IMR-90 (cell line): ENCODE measurements around the gene TMEM92. TPM values are rescaled to one million over a fixed set of nuclear protein-coding genes. Genes with fewer than 3 reads are reported as not detected.

Experiments
- ATAC-seq: fragments of 200-7000 bp; cut with Tn5 transposase; 2 replicates; pipeline ENCODE4 v1.9.1; 2020; ENCODE audit warnings: low read depth, mild to moderate bottlenecking, moderate library complexity
- BruUV-seq: library from RNA; stranded (reverse); fragments of 400-500 nt; replicated peaks from 2 replicates; lab custom pipeline; 2021; lab: Mats Ljungman, UMichigan
- CTCF ChIA-PET: fragments of 300-600 bp; formaldehyde crosslinking; extraction: SDS; loops from one replicate; lab custom pipeline; 2021; ENCODE audit warnings: antibody characterized with exemption; lab: Yijun Ruan, JAX
- POLR2A ChIA-PET: fragments of 300-600 bp; sonication (Branson Sonifier 250); formaldehyde crosslinking; loops from one replicate; lab custom pipeline; 2022; ENCODE audit warnings: antibody characterized with exemption; ENCODE audit not compliant: unreplicated experiment; lab: Charles Lee
- DNase-seq: peaks from one replicate; pipeline ENCODE4 v3.0.0; 2013
- H2AFZ ChIP-seq: replicated peaks from 2 replicates; pipeline ENCODE3; 2013; ENCODE audit warnings: low read length, mild to moderate bottlenecking; ENCODE audit not compliant: poor library complexity
- H2AK5ac ChIP-seq: 2 replicates; pipeline ENCODE4 v1.6.1; 2013; ENCODE audit warnings: low read depth, low read length, inconsistent platforms
- H2AK9ac ChIP-seq: replicated peaks from 2 replicates; pipeline ENCODE3; 2013; ENCODE audit warnings: mild to moderate bottlenecking, low read depth, low read length, moderate library complexity; ENCODE audit not compliant: poor library complexity
- H2BK120ac ChIP-seq: 2 replicates; pipeline ENCODE4 v1.6.1; 2013; ENCODE audit warnings: low read depth, low read length, inconsistent platforms
- H2BK15ac ChIP-seq: 3 replicates; pipeline ENCODE4 v1.6.1; 2013; ENCODE audit warnings: low read depth, low read length, inconsistent platforms
- H2BK20ac ChIP-seq: 2 replicates; pipeline ENCODE4 v1.6.1; 2013; ENCODE audit warnings: low read depth, mild to moderate bottlenecking, inconsistent platforms, low read length, moderate library complexity
- H2BK5ac ChIP-seq: 2 replicates; pipeline ENCODE4 v1.6.1; 2013; ENCODE audit warnings: mild to moderate bottlenecking, low read depth, low read length, inconsistent platforms; ENCODE audit not compliant: poor library complexity, severe bottlenecking
- H3K14ac ChIP-seq: replicated peaks from 2 replicates; pipeline ENCODE4 v1.6.1; 2013; ENCODE audit warnings: low read depth, low read length, inconsistent platforms
- H3K18ac ChIP-seq: 2 replicates; pipeline ENCODE4 v1.6.1; 2013; ENCODE audit warnings: low read depth, low read length, control low read depth
- H3K23ac ChIP-seq: 2 replicates; pipeline ENCODE4 v1.6.1; 2013; ENCODE audit warnings: low read depth, low read length, inconsistent platforms
- H3K27ac ChIP-seq: 2 replicates; pipeline ENCODE4 v1.5.1; 2013; ENCODE audit warnings: mild to moderate bottlenecking, control low read depth, low read length; ENCODE audit not compliant: insufficient read depth
- H3K27me3 ChIP-seq: 2 replicates; pipeline ENCODE4 v1.6.1; 2013; ENCODE audit warnings: low read length; ENCODE audit not compliant: control insufficient read depth, insufficient read depth
- H3K36me3 ChIP-seq: 2 replicates; pipeline ENCODE4 v1.6.1; 2013; ENCODE audit warnings: low read length, mixed read lengths; ENCODE audit not compliant: control insufficient read depth, insufficient read depth
- H3K4ac ChIP-seq: 2 replicates; pipeline ENCODE4 v1.6.1; 2013; ENCODE audit warnings: low read depth, low read length, inconsistent platforms
- H3K4me1 ChIP-seq: 2 replicates; pipeline ENCODE4 v1.6.1; 2013; ENCODE audit warnings: low read length, mixed read lengths; ENCODE audit not compliant: control insufficient read depth, insufficient read depth
- H3K4me2 ChIP-seq: 2 replicates; pipeline ENCODE4 v1.6.1; 2013; ENCODE audit warnings: low read depth, mild to moderate bottlenecking, control low read depth, low read length, moderate library complexity
- H3K4me3 ChIP-seq: 2 replicates; pipeline ENCODE4 v1.5.1; 2013; ENCODE audit warnings: low read depth, mild to moderate bottlenecking, control low read depth, low read length, moderate library complexity; ENCODE audit not compliant: insufficient read depth
- H3K56ac ChIP-seq: 2 replicates; pipeline ENCODE4 v1.6.1; 2013; ENCODE audit warnings: low read length, inconsistent platforms; ENCODE audit not compliant: insufficient read depth; ENCODE audit errors: extremely low read depth
- H3K79me1 ChIP-seq, 2 experiments: 2 replicates each; pipeline ENCODE4 v1.6.1; 2013; ENCODE audit warnings: low read length in 2 of 2, inconsistent platforms in 1 of 2, low read depth in 1 of 2
- H3K9ac ChIP-seq: 2 replicates; pipeline ENCODE4 v1.6.1; 2013; ENCODE audit warnings: low read depth, low read length, control low read depth
- H3K9me1 ChIP-seq: 2 replicates; pipeline ENCODE4 v1.6.1; 2013; ENCODE audit warnings: low read length, inconsistent platforms; ENCODE audit not compliant: insufficient read depth
- H3K9me3 ChIP-seq: 2 replicates; pipeline ENCODE4 v1.6.1; 2013; ENCODE audit warnings: low read length; ENCODE audit not compliant: control insufficient read depth, insufficient read depth
- H4K20me1 ChIP-seq: 2 replicates; pipeline ENCODE4 v1.6.1; 2013; ENCODE audit warnings: low read length, inconsistent platforms; ENCODE audit not compliant: insufficient read depth
- H4K5ac ChIP-seq: 2 replicates; pipeline ENCODE4 v1.6.1; 2013; ENCODE audit warnings: mild to moderate bottlenecking, low read depth, low read length, control low read depth
- H4K8ac ChIP-seq, 2 experiments: 2 replicates each; pipeline ENCODE4 v1.6.1; 2013; ENCODE audit warnings: low read depth in 2 of 2, low read length in 2 of 2, control low read depth in 1 of 2, inconsistent platforms in 1 of 2
- H4K91ac ChIP-seq: 2 replicates; pipeline ENCODE4 v1.6.1; 2013; ENCODE audit warnings: low read depth, low read length, inconsistent platforms; ENCODE audit not compliant: insufficient read depth
- FOS ChIP-seq: fragments of 150-350 bp; IDR thresholded peaks from 2 replicates; pipeline ENCODE4 v1.6.1; 2016; ENCODE audit warnings: low read depth, low read length
- POLR2A ChIP-seq: IDR thresholded peaks from 2 replicates; pipeline ENCODE4 v1.6.1; 2012; ENCODE audit warnings: mild to moderate bottlenecking, low read depth, low read length
- RCOR1 ChIP-seq: IDR thresholded peaks from 2 replicates; pipeline ENCODE4 v1.6.1; 2012; ENCODE audit warnings: mild to moderate bottlenecking, low read length, improper control_type of control experiment; ENCODE audit not compliant: insufficient replicate concordance
- RFX5 ChIP-seq: IDR thresholded peaks from 2 replicates; pipeline ENCODE4 v1.8.0; 2012; ENCODE audit warnings: low read depth, mild to moderate bottlenecking, low read length, moderate library complexity
- SMC3 ChIP-seq: fragments of 150-350 bp; IDR thresholded peaks from 2 replicates; pipeline ENCODE4 v1.6.1; 2016; ENCODE audit warnings: low read depth, mild to moderate bottlenecking, antibody characterized with exemption, low read length, moderate library complexity
- WGBS, 2 experiments: methylation state at CpG; one replicate each; pipeline versions ENCODE4 v1.1.5 to v1.1.7; 2013; ENCODE audit warnings: missing lambda C conversion rate in 2 of 2; ENCODE audit not compliant: insufficient read length in 1 of 2; ENCODE audit errors: extremely low coverage in 2 of 2; 5-methylcytosine and 5-hydroxymethylcytosine counted together
- dilution Hi-C: fragments of 300-500 bp; cut with HindIII; formaldehyde crosslinking; loops from one replicate; pipeline ENCODE4 v1.14.3; 2018; ENCODE audit warnings: low sequenced_read_pairs; ENCODE audit not compliant: unreplicated experiment
- in situ Hi-C: fragments of 300-500 bp; cut with MboI; formaldehyde crosslinking; loops from 3 replicates; pipeline ENCODE4 v1.14.3; 2019; ENCODE audit warnings: low sequenced_read_pairs, inconsistent platforms, mixed read lengths
- intact Hi-C: fragments of 100-400 bp; cut with micrococcal nuclease; formaldehyde crosslinking; loops from 2 replicates; pipeline ENCODE4 v1.10.0; 2022
- microRNA-seq, 2 experiments: library from miRNA; stranded (forward) in 1 of 2; unstranded in 1 of 2; fragments of 10-50 nt in 1 of 2; fragments of <30 nt in 1 of 2; gene quantifications in 1 of 2; microRNA quantifications in 1 of 2; one replicate each; pipeline versions ENCODE3 to v1.1.0; 2013 to 2020; ENCODE audit not compliant: insufficient read depth in 1 of 2, insufficient read length in 1 of 2, unreplicated experiment in 1 of 2
- polyA plus RNA-seq, 3 experiments: library from polyadenylated mRNA; depleted of rRNA; stranded (reverse); fragments of >200 nt; gene quantifications; 2 replicates each; pipeline ENCODE4 v1.2.3, GENCODE V29; 2012; ENCODE audit warnings: low replicate concordance in 1 of 3
- small RNA-seq, 5 experiments: library from RNA; depleted of rRNA; stranded (forward); fragments of <200 nt; gene quantifications; one replicate each; pipeline ENCODE3, GENCODE V24; 2012
- total RNA-seq: library from RNA; depleted of rRNA; stranded (reverse); fragments of >200 nt; gene quantifications from 2 replicates; pipeline ENCODE4 v1.2.3, GENCODE V29; 2012; rRNA removed
- TF ChIP-seq, protein P1 (sequence below): fragments of 150-350 bp; IDR thresholded peaks from 2 replicates; pipeline ENCODE4 v1.6.1; 2016; ENCODE audit warnings: low read depth, mild to moderate bottlenecking, low read length, moderate library complexity, borderline replicate concordance

Gene TMEM92
- total and polyA plus RNA-seq, 2 of the 4 experiments (the other 2 are of a cell fraction) = 0.18 to 1.7 TPM

DNA sequence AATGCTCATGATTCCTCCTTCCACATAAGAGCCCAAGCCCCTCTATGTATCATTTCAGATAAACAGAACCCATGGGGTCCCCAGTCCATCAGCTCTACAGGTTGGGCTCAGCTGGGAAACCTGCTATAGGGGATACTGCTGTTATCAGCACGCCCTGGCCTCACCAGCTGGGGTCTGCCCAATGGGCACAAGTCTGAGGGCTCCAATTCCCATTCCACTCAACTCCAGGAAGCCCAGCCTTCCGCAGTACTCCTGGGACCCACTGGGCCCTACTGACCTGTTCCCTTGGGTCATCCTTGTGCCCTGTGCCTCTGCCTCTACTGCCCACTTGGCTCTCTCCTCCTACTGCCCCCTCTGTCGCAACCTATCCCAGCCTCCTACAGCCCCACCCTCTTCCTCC is 55.5 kb downstream of the TMEM92 start (continued):
- no peak for TF ChIP-seq RCOR1

DNA sequence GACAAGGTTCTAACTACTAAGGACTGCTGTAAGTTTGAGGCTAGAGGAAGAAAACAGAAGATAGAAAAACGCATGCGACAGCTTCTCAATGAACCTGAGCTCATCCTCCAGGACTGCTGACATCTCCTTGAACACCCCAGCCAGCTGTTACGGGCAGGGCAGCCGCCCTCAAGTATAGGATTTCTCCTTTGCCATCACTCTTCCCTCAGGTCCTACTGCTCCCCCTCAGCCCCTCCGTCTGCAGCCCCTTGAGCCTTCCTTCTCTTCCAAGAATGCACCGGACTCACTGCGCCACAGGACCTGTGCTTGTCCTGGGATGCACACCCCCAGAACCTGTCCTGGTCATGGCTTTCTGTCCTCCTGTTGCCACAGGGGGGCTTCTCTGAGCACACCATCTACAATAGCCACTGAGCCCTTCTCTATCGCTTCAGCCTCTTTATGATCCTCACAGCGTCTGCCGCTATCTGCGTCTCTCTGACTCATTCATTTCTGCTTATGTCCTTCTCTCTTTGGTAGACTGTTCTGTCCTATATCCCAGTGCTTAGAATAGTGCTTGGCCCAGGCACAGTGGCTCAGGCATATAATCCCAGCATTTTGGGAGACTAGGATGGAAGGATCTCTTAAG is 56.0 kb downstream of the TMEM92 start:
- POLR2A ChIA-PET = no interaction called here
- no TSS peak for BruUV-seq

More for the DNA sequence above, 56.0 kb downstream of the TMEM92 start:
- H3K27ac ChIP-seq = no peak overlapping the region
- no peak overlapping the region for H3K23ac ChIP-seq
- no peak overlapping the region for H3K9ac ChIP-seq
- no peak overlapping the region for H4K91ac ChIP-seq
- H3K4me1 ChIP-seq = no peaks in the 10 kb centered on the region; the same call in 1 of the 2 replicates
- no peak overlapping the region for H4K8ac ChIP-seq
- no peak overlapping the region for H2BK120ac ChIP-seq
- H3K4me2 ChIP-seq = no peak overlapping the region
- H2BK20ac ChIP-seq = no peak overlapping the region
- TF ChIP-seq, protein P1, sequence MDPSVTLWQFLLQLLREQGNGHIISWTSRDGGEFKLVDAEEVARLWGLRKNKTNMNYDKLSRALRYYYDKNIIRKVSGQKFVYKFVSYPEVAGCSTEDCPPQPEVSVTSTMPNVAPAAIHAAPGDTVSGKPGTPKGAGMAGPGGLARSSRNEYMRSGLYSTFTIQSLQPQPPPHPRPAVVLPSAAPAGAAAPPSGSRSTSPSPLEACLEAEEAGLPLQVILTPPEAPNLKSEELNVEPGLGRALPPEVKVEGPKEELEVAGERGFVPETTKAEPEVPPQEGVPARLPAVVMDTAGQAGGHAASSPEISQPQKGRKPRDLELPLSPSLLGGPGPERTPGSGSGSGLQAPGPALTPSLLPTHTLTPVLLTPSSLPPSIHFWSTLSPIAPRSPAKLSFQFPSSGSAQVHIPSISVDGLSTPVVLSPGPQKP = no peak
- TF ChIP-seq RFX5 (no peak), FOS (no peak), POLR2A (no peak), SMC3 (no peak)
- H3K27me3 ChIP-seq = no peaks in the 10 kb centered on the region
- 100% methylated on average over 3 of the region's 11 CpGs; no CpG with 5 or more reads in 1 of the 2 experiments for WGBS, 2 experiments
- ATAC-seq = no peak
- no peaks in the 10 kb centered on the region for H4K20me1 ChIP-seq
- H3K36me3 ChIP-seq = no peaks in the 10 kb centered on the region
- H3K4ac ChIP-seq = no peak overlapping the region
- H2AK9ac ChIP-seq = no peak overlapping the region
- no peak overlapping the region for H4K5ac ChIP-seq
- H3K9me3 ChIP-seq = no peaks in the 10 kb centered on the region
- no peak overlapping the region for H2AFZ ChIP-seq
- no peak overlapping the region for H2BK5ac ChIP-seq
- H3K9me1 ChIP-seq = peaks cover 4% of the 10 kb centered on the region
- DNase-seq = no peak
- H3K79me1 ChIP-seq = no peaks in the 10 kb centered on the region
- no peak overlapping the region for H3K56ac ChIP-seq
- CTCF ChIA-PET = no interaction called here
- no peak overlapping the region for H3K4me3 ChIP-seq
- dilution Hi-C loops (no loop called here), in situ Hi-C loops (no loop called here), intact Hi-C loops (no loop called here)
- H2BK15ac ChIP-seq = no peak overlapping the region
- no peak overlapping the region for H3K14ac ChIP-seq
- no peak overlapping the region for H2AK5ac ChIP-seq
- no peak overlapping the region for H3K18ac ChIP-seq

Small RNA genes lying within 50 kb of the gene (microRNA-seq; reads per million reads assigned to microRNA genes)
- gene SUMO2P7 (ENCODE audit: insufficient read depth, insufficient read length) = not detected

Small RNA genes lying within 50 kb of the gene (small RNA-seq; reads per million reads assigned to genes)
- gene SUMO2P7 = 0 reads per million in 5 experiments

Other genes starting within 250 kb of the TMEM92 start
- 78.0 and 80.0 TPM in 2 replicates for gene ITGA3, start 218.4 kb upstream of the TMEM92 start, total RNA-seq
- gene ITGA3, start 218.4 kb upstream of the TMEM92 start, polyA plus RNA-seq (2012; rRNA removed) = 202 and 213 TPM in 2 replicates
- 26.7 and 38.0 TPM in 2 replicates for gene PDK2, start 179.1 kb upstream of the TMEM92 start, total RNA-seq
- gene PDK2, start 179.1 kb upstream of the TMEM92 start, polyA plus RNA-seq (2012; rRNA removed) = 104 and 113 TPM in 2 replicates
- gene SAMD14, start 144.3 kb upstream of the TMEM92 start, total RNA-seq = 1.4 TPM in 2 replicates
- 6.2 and 6.7 TPM in 2 replicates for gene SAMD14, start 144.3 kb upstream of the TMEM92 start, polyA plus RNA-seq (2012; rRNA removed)
- gene PPP1R9B, start 123.8 kb upstream of the TMEM92 start, total RNA-seq = 28.0 and 38.6 TPM in 2 replicates
- gene PPP1R9B, start 123.8 kb upstream of the TMEM92 start, polyA plus RNA-seq (2012; rRNA removed) = 23.0 and 25.8 TPM in 2 replicates
- not detected in 2 replicates for gene SGCA, start 108.5 kb upstream of the TMEM92 start, total RNA-seq
- 0.19 and 0.55 TPM in 2 replicates for gene SGCA, start 108.5 kb upstream of the TMEM92 start, polyA plus RNA-seq (2012; rRNA removed)
- gene COL1A1, start 72.8 kb upstream of the TMEM92 start, total RNA-seq = 1,825 and 2,180 TPM in 2 replicates
- gene COL1A1, start 72.8 kb upstream of the TMEM92 start, polyA plus RNA-seq (2012; rRNA removed) = 4,117 and 4,350 TPM in 2 replicates
- 31.9 and 35.0 TPM in 2 replicates for gene XYLT2, start 71.7 kb downstream of the TMEM92 start, total RNA-seq
- gene XYLT2, start 71.7 kb downstream of the TMEM92 start, polyA plus RNA-seq (2012; rRNA removed) = 27.7 and 35.7 TPM in 2 replicates
- gene MRPL27, start 98.7 kb downstream of the TMEM92 start, total RNA-seq = 152 and 202 TPM in 2 replicates
- gene MRPL27, start 98.7 kb downstream of the TMEM92 start, polyA plus RNA-seq (2012; rRNA removed) = 156 and 176 TPM in 2 replicates
- gene EME1, start 98.8 kb downstream of the TMEM92 start, total RNA-seq = 8.9 and 9.1 TPM in 2 replicates
- gene EME1, start 98.8 kb downstream of the TMEM92 start, polyA plus RNA-seq (2012; rRNA removed) = 9.4 and 10.1 TPM in 2 replicates
- 233 and 241 TPM in 2 replicates for gene LRRC59, start 123.1 kb downstream of the TMEM92 start, total RNA-seq
- 134 and 139 TPM in 2 replicates for gene LRRC59, start 123.1 kb downstream of the TMEM92 start, polyA plus RNA-seq (2012; rRNA removed)
- gene ACSF2, start 151.8 kb downstream of the TMEM92 start, total RNA-seq = 15.0 and 18.5 TPM in 2 replicates
- gene ACSF2, start 151.8 kb downstream of the TMEM92 start, polyA plus RNA-seq (2012; rRNA removed) = 26.8 and 27.2 TPM in 2 replicates
- not detected in 2 replicates for gene CHAD, start 194.4 kb downstream of the TMEM92 start, total RNA-seq
- gene CHAD, start 194.4 kb downstream of the TMEM92 start, polyA plus RNA-seq (2012; rRNA removed) = 0.03 TPM in 1 of 2 replicates, not detected in the other
- gene RSAD1, start 204.4 kb downstream of the TMEM92 start, total RNA-seq = 10.0 and 10.8 TPM in 2 replicates
- gene RSAD1, start 204.4 kb downstream of the TMEM92 start, polyA plus RNA-seq (2012; rRNA removed) = 16.6 and 19.2 TPM in 2 replicates
- under 0.01 and 0.18 TPM in 2 replicates for gene MYCBPAP, start 234.0 kb downstream of the TMEM92 start, total RNA-seq
- 0.17 and 0.30 TPM in 2 replicates for gene MYCBPAP, start 234.0 kb downstream of the TMEM92 start, polyA plus RNA-seq (2012; rRNA removed)